Panc1 (cell line): ENCODE measurements around the gene ERCC1. TPM values are rescaled to one million over a fixed set of nuclear protein-coding genes. Genes with fewer than 3 reads are reported as not detected.

ENCODE experiments used
- ATAC-seq: fragments of 200-7000 bp; cut with Tn5 transposase; 2 replicates; pipeline ENCODE4 v1.9.1; 2020; ENCODE audit warnings: mild to moderate bottlenecking, moderate library complexity
- BruUV-seq: library from RNA; stranded (reverse); fragments of 400-500 nt; replicated peaks from 2 replicates; lab custom pipeline; 2021; lab: Mats Ljungman, UMichigan
- CTCF ChIA-PET: fragments of 300-600 bp; sonication (Branson Sonifier 250); formaldehyde crosslinking; loops from one replicate; lab custom pipeline; 2022; ENCODE audit warnings: antibody characterized with exemption; lab: Charles Lee
- POLR2A ChIA-PET: fragments of 300-600 bp; sonication (Branson Sonifier 250); formaldehyde crosslinking; loops from one replicate; lab custom pipeline; 2022; ENCODE audit warnings: antibody characterized with exemption; lab: Charles Lee
- DNase-seq: peaks from one replicate; pipeline ENCODE4 v3.0.0-alpha.2; 2010; ENCODE audit warnings: low read depth, low spot score
- H3K27ac ChIP-seq: 2 replicates; pipeline ENCODE4 v1.5.1; 2011; ENCODE audit warnings: mild to moderate bottlenecking, low read length, inconsistent platforms
- H3K27me3 ChIP-seq: fragments of 200-500 bp; sonication (Bioruptor generic); 2 replicates; pipeline ENCODE4 v1.6.0; 2014; ENCODE audit warnings: low read length, inconsistent platforms; ENCODE audit not compliant: control insufficient read depth, insufficient read depth
- H3K36me3 ChIP-seq: fragments of 200-500 bp; sonication (Bioruptor generic); 2 replicates; pipeline ENCODE4 v1.5.1; 2014; ENCODE audit warnings: inconsistent platforms, mild to moderate bottlenecking, low read length, moderate library complexity; ENCODE audit not compliant: control insufficient read depth, insufficient read depth
- H3K4me1 ChIP-seq: 2 replicates; pipeline ENCODE4 v1.5.1; 2011; ENCODE audit warnings: inconsistent platforms, mild to moderate bottlenecking, low read length, moderate library complexity; ENCODE audit not compliant: control insufficient read depth, insufficient read depth
- H3K4me3 ChIP-seq, 2 experiments: 2 replicates each; pipeline ENCODE4 v1.5.1; 2011 to 2012; ENCODE audit warnings: low read depth in 2 of 2, low read length in 2 of 2, mild to moderate bottlenecking in 2 of 2, inconsistent platforms in 1 of 2, moderate library complexity in 1 of 2
- H3K9me3 ChIP-seq: fragments of 200-500 bp; sonication (Bioruptor generic); 2 replicates; pipeline ENCODE4 v1.5.1; 2014; ENCODE audit warnings: low read depth, mild to moderate bottlenecking, inconsistent platforms, low read length, moderate library complexity; ENCODE audit not compliant: control insufficient read depth, insufficient read depth
- POLR2AphosphoS5 ChIP-seq: IDR thresholded peaks from 2 replicates; pipeline ENCODE4 v1.6.1; 2012; ENCODE audit warnings: mild to moderate bottlenecking, low read depth, low read length, moderate library complexity
- SIN3A ChIP-seq: IDR thresholded peaks from 2 replicates; pipeline ENCODE4 v1.6.1; 2012; ENCODE audit warnings: low read depth, mild to moderate bottlenecking, low read length, moderate library complexity, borderline replicate concordance; ENCODE audit not compliant: insufficient read depth
- TCF7L2 ChIP-seq: IDR thresholded peaks from 2 replicates; pipeline ENCODE4 v1.6.1; 2011; ENCODE audit warnings: mild to moderate bottlenecking, low read depth, low read length, inconsistent platforms
- in situ Hi-C: cut with HindIII; loops from 2 replicates; pipeline ENCODE4 v1.10.0; 2016; ENCODE audit warnings: low sequenced_read_pairs, low pct_unique_long_range_greater_than_20kb
- intact Hi-C: fragments of 100-400 bp; cut with micrococcal nuclease; formaldehyde crosslinking; loops from one replicate; pipeline ENCODE4 v1.10.0; 2022; ENCODE audit not compliant: unreplicated experiment
- total RNA-seq: library from RNA; stranded (reverse); gene quantifications from one replicate; pipeline ENCODE4 v1.2.1, GENCODE V29; 2021; ENCODE audit not compliant: unreplicated experiment
- TF ChIP-seq, protein P1 (sequence below): fragments of 450-650 bp; IDR thresholded peaks from 2 replicates; pipeline ENCODE4 v1.5.1; 2017; ENCODE audit warnings: mild to moderate bottlenecking
- TF ChIP-seq, protein P2 (sequence below), 2 experiments: IDR thresholded peaks; 2 replicates each; pipeline ENCODE4 v1.6.1; 2011 to 2012; ENCODE audit warnings: low read depth in 2 of 2, control low read depth in 1 of 2, low read length in 1 of 2, mild to moderate bottlenecking in 1 of 2, moderate library complexity in 1 of 2; ENCODE audit not compliant: insufficient read depth in 1 of 2

ERCC1 gene
- total RNA-seq, 1 experiment from 2014 or later = 80.3 TPM

DNA sequence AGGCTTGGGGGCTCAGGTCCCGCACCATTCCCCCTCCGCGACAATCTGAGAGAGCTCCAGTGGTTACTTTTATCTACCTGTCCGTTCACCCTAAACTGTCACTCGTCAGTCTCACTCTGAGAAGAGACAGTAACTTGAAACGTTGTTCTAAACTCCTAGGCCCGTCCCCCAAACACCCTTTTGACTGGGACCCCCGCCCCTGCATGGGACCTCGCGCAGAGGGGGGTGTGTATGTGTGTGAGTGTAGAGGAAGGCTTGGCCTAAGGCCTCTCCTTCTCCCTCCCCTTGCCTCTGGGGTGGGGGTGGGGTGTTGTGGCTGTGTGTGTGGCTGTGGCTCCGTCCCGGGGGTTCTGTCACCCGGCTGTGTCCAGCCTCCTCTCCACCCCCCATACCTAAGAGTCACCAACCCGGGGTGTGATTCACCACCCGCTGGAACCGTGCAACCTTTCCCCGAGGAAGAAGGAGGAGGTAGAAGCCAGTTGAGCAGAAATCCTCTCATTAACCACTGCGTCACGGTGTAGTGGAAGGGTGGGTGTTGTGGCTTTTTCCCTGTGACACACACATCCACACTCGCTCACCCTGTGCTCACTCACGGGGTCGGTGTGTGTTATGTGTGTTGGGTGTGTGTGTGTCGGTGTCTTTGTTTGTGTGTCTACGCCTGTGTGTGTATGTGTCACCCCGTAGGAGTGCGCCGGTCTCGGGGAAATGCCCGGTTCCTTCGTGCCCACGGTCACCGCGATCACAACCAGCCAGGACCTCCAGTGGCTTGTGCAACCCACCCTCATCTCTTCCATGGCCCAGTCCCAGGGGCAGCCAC lies 46.4 kb upstream of the ERCC1 start:
- ChIA-PET POLR2A (interaction anchor here (0.6 kb wide), 2 partner anchors 16 to 31 kb away, joined by 3 read pairs; no protein-coding TSS in a partner anchor), CTCF (no interaction called here)
- TF ChIP-seq TCF7L2 (no peak), POLR2AphosphoS5 (no peak)
- TF ChIP-seq, protein P1, sequence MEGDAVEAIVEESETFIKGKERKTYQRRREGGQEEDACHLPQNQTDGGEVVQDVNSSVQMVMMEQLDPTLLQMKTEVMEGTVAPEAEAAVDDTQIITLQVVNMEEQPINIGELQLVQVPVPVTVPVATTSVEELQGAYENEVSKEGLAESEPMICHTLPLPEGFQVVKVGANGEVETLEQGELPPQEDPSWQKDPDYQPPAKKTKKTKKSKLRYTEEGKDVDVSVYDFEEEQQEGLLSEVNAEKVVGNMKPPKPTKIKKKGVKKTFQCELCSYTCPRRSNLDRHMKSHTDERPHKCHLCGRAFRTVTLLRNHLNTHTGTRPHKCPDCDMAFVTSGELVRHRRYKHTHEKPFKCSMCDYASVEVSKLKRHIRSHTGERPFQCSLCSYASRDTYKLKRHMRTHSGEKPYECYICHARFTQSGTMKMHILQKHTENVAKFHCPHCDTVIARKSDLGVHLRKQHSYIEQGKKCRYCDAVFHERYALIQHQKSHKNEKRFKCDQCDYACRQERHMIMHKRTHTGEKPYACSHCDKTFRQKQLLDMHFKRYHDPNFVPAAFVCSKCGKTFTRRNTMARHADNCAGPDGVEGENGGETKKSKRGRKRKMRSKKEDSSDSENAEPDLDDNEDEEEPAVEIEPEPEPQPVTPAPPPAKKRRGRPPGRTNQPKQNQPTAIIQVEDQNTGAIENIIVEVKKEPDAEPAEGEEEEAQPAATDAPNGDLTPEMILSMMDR = no peak
- BruUV-seq = no TSS peak
- in situ Hi-C loops (no loop called here), intact Hi-C loops (no loop called here)
- H3K4me3 ChIP-seq = peak overlapping the region; percentile 75 to 84
- peaks cover 7% of the 10 kb centered on the region; the same call in 1 of the 2 replicates for H3K4me1 ChIP-seq
- ATAC-seq (peak; percentile 9; the same call in 1 of the 2 replicates), DNase-seq (no peak)
- no peak overlapping the region for H3K27ac ChIP-seq
- H3K27me3 ChIP-seq = no peaks in the 10 kb centered on the region
- no peaks in the 10 kb centered on the region for H3K9me3 ChIP-seq
- no peaks in the 10 kb centered on the region; the same call in 1 of the 2 replicates for H3K36me3 ChIP-seq

DNA sequence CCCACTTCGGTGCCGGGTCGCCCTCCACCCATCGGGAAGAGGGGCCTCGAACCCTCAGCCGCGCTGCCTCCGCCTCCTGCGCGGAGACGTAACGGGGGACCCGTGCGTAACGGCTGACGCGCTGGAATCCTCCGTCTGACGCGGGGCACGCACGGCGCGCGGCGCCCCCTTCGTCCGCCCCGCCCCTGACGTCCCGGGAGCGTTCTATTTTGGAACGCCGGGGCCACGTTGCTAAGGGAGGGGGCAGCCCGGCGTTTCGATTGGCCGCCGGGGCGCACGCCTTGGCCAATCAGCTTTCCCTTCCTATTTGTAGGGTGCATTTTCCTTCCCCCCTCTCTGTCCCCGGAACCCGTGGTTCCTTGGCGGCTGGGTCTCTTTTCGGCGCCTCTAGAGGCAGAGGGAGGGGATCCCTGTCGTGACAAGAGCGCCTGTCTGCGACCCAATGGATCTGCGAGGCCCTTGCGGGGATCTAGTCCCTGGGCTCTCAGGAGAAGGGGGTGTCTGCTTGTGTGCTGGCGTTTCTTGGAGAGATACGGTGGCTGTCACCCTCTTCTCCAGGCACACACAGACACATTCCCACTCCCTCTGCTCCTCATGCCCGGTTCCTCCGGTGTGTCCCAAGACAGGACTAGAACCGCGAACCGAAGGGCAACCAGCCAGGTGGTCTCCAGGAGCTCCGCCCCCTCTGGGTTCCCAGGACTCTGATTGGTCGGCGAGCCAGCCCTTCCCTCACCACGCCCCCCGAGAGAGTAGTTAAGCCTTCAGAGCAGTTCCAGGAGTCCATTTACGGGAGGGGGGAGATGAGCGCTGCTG lies 45.6 kb upstream of the ERCC1 start:
- Histone ChIP-seq H3K4me3 (peak overlapping the region; percentile 75 to 84), H3K9me3 (no peaks in the 10 kb centered on the region), H3K27me3 (no peaks in the 10 kb centered on the region), H3K4me1 (peaks cover 4% of the 10 kb centered on the region; the same call in 1 of the 2 replicates), H3K27ac (peak overlapping the region; percentile 59; the same call in 1 of the 2 replicates), H3K36me3 (no peaks in the 10 kb centered on the region; the same call in 1 of the 2 replicates)
- ChIA-PET CTCF (interaction anchor here (0.6 to 0.9 kb wide), 2 partner anchors 30 to 303 kb away, joined by 4 to 13 read pairs; no protein-coding TSS in a partner anchor), POLR2A (interaction anchor here (0.6 kb wide), 1 partner anchor 14 kb away, joined by 6 read pairs; no protein-coding TSS in a partner anchor)
- in situ Hi-C loops (no loop called here), intact Hi-C loops (no loop called here)
- ATAC-seq (peak; percentile 83), DNase-seq (no peak)
- BruUV-seq = no TSS peak
- TF ChIP-seq SIN3A (peak; percentile 90; the same call in 1 of the 2 replicates), TCF7L2 (no peak)

DNA sequence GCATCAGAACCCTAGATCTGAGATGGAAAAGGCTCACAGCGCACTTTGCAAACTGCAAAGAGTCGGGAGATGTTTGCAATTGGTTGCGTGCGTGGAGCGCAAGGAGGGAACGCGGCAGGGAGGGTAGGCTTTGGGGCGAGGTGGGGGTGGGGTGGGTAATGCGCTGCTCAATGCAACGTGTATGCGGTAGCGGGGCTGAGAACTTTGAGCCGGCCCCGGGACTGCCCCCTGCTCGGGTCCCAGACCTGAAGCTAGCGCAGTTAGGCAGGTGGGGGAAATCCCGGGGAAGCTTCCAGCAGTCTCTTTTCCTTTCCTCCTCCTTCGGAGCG lies 45.0 kb upstream of the ERCC1 start:
- Histone ChIP-seq H3K27me3 (no peaks in the 10 kb centered on the region), H3K4me3 (peak overlapping the region; percentile 75 to 84), H3K4me1 (peaks cover 4% of the 10 kb centered on the region; the same call in 1 of the 2 replicates), H3K36me3 (no peaks in the 10 kb centered on the region; the same call in 1 of the 2 replicates), H3K9me3 (no peaks in the 10 kb centered on the region), H3K27ac (no peak overlapping the region)
- DNase-seq (no peak), ATAC-seq (peak; percentile 14)
- TF ChIP-seq, protein P1 = no peak
- TF ChIP-seq, protein P2, sequence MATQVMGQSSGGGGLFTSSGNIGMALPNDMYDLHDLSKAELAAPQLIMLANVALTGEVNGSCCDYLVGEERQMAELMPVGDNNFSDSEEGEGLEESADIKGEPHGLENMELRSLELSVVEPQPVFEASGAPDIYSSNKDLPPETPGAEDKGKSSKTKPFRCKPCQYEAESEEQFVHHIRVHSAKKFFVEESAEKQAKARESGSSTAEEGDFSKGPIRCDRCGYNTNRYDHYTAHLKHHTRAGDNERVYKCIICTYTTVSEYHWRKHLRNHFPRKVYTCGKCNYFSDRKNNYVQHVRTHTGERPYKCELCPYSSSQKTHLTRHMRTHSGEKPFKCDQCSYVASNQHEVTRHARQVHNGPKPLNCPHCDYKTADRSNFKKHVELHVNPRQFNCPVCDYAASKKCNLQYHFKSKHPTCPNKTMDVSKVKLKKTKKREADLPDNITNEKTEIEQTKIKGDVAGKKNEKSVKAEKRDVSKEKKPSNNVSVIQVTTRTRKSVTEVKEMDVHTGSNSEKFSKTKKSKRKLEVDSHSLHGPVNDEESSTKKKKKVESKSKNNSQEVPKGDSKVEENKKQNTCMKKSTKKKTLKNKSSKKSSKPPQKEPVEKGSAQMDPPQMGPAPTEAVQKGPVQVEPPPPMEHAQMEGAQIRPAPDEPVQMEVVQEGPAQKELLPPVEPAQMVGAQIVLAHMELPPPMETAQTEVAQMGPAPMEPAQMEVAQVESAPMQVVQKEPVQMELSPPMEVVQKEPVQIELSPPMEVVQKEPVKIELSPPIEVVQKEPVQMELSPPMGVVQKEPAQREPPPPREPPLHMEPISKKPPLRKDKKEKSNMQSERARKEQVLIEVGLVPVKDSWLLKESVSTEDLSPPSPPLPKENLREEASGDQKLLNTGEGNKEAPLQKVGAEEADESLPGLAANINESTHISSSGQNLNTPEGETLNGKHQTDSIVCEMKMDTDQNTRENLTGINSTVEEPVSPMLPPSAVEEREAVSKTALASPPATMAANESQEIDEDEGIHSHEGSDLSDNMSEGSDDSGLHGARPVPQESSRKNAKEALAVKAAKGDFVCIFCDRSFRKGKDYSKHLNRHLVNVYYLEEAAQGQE (IDR thresholded peaks at IDR 0.05; ENCODE audit: insufficient read depth in 1 of 2, low read depth in 2 of 2, low read length in 1 of 2) = no peak
- TF ChIP-seq POLR2AphosphoS5 (no peak), TCF7L2 (no peak), SIN3A (no peak)
- intact Hi-C loops = no loop called here
- no TSS peak for BruUV-seq
- POLR2A ChIA-PET = interaction anchor here (0.6 to 0.9 kb wide), 3 partner anchors 14 to 37 kb away, joined by 4 to 6 read pairs (median 4); no protein-coding TSS in a partner anchor
- in situ Hi-C loops = no loop called here
- CTCF ChIA-PET = interaction anchor here (0.6 to 0.9 kb wide), 2 partner anchors 29 to 302 kb away, joined by 4 to 13 read pairs; no protein-coding TSS in a partner anchor
